K562 (cell line): ENCODE measurements around the gene TEX28.
"Not testable (repeated sequence)": the region's sequence is repeated elsewhere in the genome, so short reads cannot be mapped to it uniquely, and the experiment has no call there.

ENCODE experiments used
- CBX8 ChIP-seq: fragments of 200-600 bp; sonication (generic); IDR thresholded peaks from 2 replicates; pipeline ENCODE4 v1.6.1; 2012; ENCODE audit warnings: borderline replicate concordance, mixed run types, low read depth, mild to moderate bottlenecking, moderate library complexity, mixed read lengths, low read length, control low read depth, inconsistent platforms; ENCODE audit not compliant: poor library complexity, severe bottlenecking; ENCODE audit errors: extremely low read depth
- DACH1 ChIP-seq: fragments of 450-650 bp; IDR thresholded peaks from 2 replicates; pipeline ENCODE4 v1.6.1; 2018; ENCODE audit not compliant: partially characterized antibody
- E2F5 ChIP-seq: sonication (generic); formaldehyde crosslinking; IDR thresholded peaks from 2 replicates; pipeline ENCODE4 v1.8.0; 2022; ENCODE audit warnings: mild to moderate bottlenecking, missing genetic modification reagents
- EHMT2 ChIP-seq: fragments of 450-650 bp; IDR thresholded peaks from 2 replicates; pipeline ENCODE4 v1.6.1; 2018; ENCODE audit warnings: antibody characterized with exemption
- KAT7 ChIP-seq: sonication (generic); formaldehyde crosslinking; IDR thresholded peaks from 2 replicates; pipeline ENCODE4 v1.8.0; 2022; ENCODE audit warnings: missing genetic modification reagents, mild to moderate bottlenecking, borderline replicate concordance
- POLR2A ChIP-seq: fragments of 450-650 bp; conservative IDR thresholded peaks from 2 replicates; pipeline ENCODE4 v1.6.1; 2016
- USF2 ChIP-seq: sonication (generic); formaldehyde crosslinking; IDR thresholded peaks from 2 replicates; pipeline ENCODE4 v1.5.0; 2020; ENCODE audit warnings: missing genetic modification reagents
- ZNF121 ChIP-seq: sonication (generic); formaldehyde crosslinking; conservative IDR thresholded peaks from 2 replicates; pipeline ENCODE4 v1.8.0; 2022; ENCODE audit warnings: missing genetic modification reagents
- ZNF274 ChIP-seq: IDR thresholded peaks from 2 replicates; pipeline ENCODE4 v1.6.1; 2011; ENCODE audit warnings: low read depth, mild to moderate bottlenecking, low read length, moderate library complexity, borderline replicate concordance
- ZNF384 ChIP-seq: IDR thresholded peaks from 2 replicates; pipeline ENCODE4 v1.6.1; 2012; ENCODE audit warnings: low read depth, low read length, improper control_type of control experiment
- ZNF398 ChIP-seq: fragments of 250-450 bp; sonication (Bioruptor Pico); IDR thresholded peaks from 2 replicates; pipeline ENCODE4 v1.8.0; 2021; ENCODE audit warnings: moderate library complexity, mild to moderate bottlenecking, inconsistent platforms
- ZNF431 ChIP-seq: sonication (generic); formaldehyde crosslinking; IDR thresholded peaks from 2 replicates; pipeline ENCODE4 v1.8.0; 2022; ENCODE audit warnings: mild to moderate bottlenecking, missing genetic modification reagents
- TF ChIP-seq, protein P1 (sequence below): conservative IDR thresholded peaks from 2 replicates; pipeline ENCODE4 v1.6.1; 2011; ENCODE audit warnings: low read depth, mild to moderate bottlenecking, low read length; ENCODE audit not compliant: control insufficient read depth
- TF ChIP-seq, protein P2 (sequence below): sonication (generic); formaldehyde crosslinking; IDR thresholded peaks from 2 replicates; pipeline ENCODE4 v1.8.0; 2022; ENCODE audit warnings: missing genetic modification reagents, mild to moderate bottlenecking, borderline replicate concordance

DNA sequence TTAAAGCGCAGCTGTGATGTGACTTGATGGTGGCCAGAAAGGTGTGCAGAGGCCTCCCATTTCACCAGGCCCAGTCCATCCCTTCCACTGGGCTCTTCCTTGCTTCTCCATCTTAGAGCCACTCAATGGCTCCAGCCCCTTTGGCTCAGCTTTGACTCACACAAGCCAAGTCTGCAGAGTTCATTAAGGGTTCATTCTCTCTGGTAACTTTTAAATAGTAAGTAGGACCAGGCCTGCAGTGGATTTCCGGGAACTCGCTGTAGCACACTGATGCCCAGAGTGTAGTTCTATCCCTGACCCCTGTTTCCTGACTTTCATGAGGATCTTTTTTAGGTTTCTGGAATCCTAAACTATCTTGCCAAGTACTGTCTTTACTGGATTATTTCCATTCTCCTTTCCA, 25.7 kb downstream of the TEX28 start:
- TF ChIP-seq, protein P1, sequence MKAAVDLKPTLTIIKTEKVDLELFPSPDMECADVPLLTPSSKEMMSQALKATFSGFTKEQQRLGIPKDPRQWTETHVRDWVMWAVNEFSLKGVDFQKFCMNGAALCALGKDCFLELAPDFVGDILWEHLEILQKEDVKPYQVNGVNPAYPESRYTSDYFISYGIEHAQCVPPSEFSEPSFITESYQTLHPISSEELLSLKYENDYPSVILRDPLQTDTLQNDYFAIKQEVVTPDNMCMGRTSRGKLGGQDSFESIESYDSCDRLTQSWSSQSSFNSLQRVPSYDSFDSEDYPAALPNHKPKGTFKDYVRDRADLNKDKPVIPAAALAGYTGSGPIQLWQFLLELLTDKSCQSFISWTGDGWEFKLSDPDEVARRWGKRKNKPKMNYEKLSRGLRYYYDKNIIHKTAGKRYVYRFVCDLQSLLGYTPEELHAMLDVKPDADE: not testable (repeated sequence)
- TF ChIP-seq E2F5 (CRISPR knock-in tag); DACH1; ZNF121; ZNF384; CBX8; EHMT2; USF2 (CRISPR knock-in tag); ZNF431 (CRISPR knock-in tag); ZNF274; KAT7 (CRISPR knock-in tag); ZNF398; POLR2A: not testable (repeated sequence)
- TF ChIP-seq, protein P2, sequence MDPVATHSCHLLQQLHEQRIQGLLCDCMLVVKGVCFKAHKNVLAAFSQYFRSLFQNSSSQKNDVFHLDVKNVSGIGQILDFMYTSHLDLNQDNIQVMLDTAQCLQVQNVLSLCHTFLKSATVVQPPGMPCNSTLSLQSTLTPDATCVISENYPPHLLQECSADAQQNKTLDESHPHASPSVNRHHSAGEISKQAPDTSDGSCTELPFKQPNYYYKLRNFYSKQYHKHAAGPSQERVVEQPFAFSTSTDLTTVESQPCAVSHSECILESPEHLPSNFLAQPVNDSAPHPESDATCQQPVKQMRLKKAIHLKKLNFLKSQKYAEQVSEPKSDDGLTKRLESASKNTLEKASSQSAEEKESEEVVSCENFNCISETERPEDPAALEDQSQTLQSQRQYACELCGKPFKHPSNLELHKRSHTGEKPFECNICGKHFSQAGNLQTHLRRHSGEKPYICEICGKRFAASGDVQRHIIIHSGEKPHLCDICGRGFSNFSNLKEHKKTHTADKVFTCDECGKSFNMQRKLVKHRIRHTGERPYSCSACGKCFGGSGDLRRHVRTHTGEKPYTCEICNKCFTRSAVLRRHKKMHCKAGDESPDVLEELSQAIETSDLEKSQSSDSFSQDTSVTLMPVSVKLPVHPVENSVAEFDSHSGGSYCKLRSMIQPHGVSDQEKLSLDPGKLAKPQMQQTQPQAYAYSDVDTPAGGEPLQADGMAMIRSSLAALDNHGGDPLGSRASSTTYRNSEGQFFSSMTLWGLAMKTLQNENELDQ (CRISPR knock-in tag): not testable (repeated sequence)
